Measurements from ENCODE around the gene NTM.

DNA sequence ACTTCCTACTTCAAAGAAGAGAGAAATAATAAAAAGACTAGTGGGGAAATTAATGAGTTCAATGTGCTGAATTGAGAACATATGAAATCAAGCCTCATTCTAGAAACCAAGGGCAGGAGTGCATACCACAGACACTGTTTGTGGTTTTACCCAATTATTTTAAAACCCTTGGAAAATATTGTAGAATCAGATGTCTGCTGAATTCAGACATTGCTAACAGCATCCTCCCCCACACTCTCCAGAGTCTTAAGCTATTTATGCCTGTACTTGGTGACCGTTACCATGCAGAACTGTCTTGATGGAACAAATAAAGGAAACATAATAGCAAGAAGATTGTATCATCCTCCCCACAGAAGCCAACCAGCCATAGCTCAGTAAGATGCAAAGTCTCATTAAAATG lies 850.1 kb downstream of the NTM start:
- TF ChIP-seq EZH2 (IDR thresholded peaks at IDR 0.05; ENCODE audit: borderline replicate concordance, low read depth, low read length, severe bottlenecking) (no peak), POLR2A (IDR thresholded peaks at IDR 0.05; ENCODE audit: low read depth, low read length) (no peak), POLR2AphosphoS5 (IDR thresholded peaks at IDR 0.05; ENCODE audit: insufficient read depth, low read depth, low read length) (no peak), MYC (IDR thresholded peaks at IDR 0.05; ENCODE audit: low read depth, low read length) (no peak), MAX (IDR thresholded peaks at IDR 0.05; ENCODE audit: insufficient read depth, insufficient read length) (no peak), JUN (IDR thresholded peaks at IDR 0.05; ENCODE audit: borderline replicate concordance, insufficient read depth, insufficient read length, low read depth) (no peak), FOS (IDR thresholded peaks at IDR 0.05; ENCODE audit: borderline replicate concordance, insufficient read depth, low read length) (no peak), GATA2 (IDR thresholded peaks at IDR 0.05; ENCODE audit: insufficient read depth, insufficient read length, low read depth, low read length) (no peak)
- TF ChIP-seq, protein P1, sequence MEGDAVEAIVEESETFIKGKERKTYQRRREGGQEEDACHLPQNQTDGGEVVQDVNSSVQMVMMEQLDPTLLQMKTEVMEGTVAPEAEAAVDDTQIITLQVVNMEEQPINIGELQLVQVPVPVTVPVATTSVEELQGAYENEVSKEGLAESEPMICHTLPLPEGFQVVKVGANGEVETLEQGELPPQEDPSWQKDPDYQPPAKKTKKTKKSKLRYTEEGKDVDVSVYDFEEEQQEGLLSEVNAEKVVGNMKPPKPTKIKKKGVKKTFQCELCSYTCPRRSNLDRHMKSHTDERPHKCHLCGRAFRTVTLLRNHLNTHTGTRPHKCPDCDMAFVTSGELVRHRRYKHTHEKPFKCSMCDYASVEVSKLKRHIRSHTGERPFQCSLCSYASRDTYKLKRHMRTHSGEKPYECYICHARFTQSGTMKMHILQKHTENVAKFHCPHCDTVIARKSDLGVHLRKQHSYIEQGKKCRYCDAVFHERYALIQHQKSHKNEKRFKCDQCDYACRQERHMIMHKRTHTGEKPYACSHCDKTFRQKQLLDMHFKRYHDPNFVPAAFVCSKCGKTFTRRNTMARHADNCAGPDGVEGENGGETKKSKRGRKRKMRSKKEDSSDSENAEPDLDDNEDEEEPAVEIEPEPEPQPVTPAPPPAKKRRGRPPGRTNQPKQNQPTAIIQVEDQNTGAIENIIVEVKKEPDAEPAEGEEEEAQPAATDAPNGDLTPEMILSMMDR (IDR thresholded peaks at IDR 0.05; ENCODE audit: extremely low read depth in 1 of 2, insufficient read depth in 1 of 2, low read depth in 1 of 2, low read length in 2 of 2): no peak

Measured in endothelial cell of umbilical vein (primary cell).